Inferior parietal cortex (tissue), 1 donor: ENCODE data around the gene DLGAP4.

Experiments
- DNase-seq: peaks from one replicate; pipeline ENCODE4 v3.0.0-alpha.2; 2016; ENCODE audit errors: extremely low spot score

Gene DLGAP4

DNA sequence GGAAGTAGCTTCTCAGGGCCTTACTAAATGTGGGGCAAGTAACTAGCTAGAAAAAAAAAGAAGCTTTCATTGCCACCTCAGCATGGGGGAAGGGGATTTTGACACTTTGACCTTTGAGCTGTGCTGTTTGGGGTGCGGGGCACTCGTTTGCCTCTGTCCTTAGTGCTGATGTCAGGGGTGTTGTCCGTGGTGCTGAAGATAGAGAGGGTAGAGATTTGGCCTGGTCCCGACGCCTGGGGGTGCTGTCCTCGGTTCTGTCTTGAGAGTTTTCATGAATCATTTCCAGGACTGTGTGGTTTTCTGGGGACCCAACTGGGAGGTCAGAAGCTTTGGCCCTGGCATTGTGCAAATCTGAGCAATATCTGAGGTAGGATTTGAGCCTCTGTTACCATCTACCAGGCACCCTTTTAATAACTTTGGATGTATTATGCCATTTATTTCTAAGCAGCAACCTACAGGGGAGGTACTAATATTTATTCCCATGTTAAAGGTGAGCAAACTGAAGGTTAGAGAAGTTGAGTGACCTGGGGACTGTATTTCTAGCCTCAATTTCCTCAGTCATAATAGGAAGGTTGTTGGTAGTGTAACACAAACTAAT lies 78.0 kb downstream of the DLGAP4 start:
- no peak for DNase-seq

DNA sequence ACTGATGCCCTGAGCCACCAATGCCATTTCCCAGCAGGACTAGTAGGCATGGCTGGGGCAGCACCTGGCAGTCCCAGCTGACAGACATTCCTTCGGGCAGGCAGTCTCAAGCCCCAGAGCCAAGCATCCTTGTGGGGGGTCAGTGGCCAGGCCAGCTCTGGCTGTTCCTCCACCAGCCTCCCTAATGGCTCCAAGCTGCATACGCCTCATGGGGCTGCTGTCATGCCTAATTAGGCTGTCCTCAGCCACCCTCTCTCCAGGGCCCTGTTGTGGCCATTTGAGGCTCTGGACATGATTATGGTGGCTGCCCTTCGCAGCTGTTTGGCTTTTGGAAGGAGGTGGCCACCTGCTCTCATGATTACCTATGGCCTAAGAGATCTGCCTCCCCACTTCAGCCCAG lies 79.4 kb downstream of the DLGAP4 start:
- no peak for DNase-seq

DNA sequence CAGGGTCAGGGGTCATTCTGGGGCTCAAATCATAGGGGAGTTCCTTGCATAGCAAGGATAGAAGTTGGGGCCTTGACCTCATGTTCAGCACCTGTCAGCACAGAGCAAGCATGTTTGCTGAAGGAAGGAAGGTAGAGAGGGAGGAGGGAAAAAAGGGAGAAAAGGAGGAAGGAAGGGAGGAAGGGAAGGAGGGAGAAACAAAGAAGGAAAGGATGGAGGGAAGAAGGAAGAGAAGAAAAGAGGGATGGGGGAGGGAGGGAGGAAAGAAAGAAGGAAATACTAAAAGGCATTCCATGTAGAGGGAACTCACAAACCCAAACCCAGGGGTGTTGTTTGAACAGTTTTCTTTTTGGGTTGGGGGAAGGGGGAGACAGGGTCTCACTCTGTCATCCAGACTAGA lies 80.1 kb downstream of the DLGAP4 start:
- DNase-seq, result no peak

DNA sequence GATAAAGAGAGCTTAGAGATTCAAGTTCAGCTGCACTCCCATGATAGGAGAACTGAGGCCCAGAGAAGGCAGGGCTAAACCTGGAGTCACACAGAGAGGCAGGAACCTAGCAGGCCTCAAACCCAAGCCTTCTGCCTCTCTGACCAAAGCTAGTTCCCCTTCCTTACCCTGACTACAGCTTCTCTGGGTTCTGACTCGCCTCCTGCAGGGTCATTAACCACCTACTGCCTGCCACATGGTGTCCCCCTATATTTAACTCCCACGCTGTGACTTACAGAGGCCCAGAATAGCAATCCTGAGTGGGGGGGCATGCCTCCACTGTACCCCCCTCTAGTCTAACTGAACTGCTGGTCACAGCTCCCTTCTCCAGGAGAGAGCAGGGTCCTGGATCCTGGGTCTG lies 84.1 kb downstream of the DLGAP4 start:
- no peak for DNase-seq

DNA sequence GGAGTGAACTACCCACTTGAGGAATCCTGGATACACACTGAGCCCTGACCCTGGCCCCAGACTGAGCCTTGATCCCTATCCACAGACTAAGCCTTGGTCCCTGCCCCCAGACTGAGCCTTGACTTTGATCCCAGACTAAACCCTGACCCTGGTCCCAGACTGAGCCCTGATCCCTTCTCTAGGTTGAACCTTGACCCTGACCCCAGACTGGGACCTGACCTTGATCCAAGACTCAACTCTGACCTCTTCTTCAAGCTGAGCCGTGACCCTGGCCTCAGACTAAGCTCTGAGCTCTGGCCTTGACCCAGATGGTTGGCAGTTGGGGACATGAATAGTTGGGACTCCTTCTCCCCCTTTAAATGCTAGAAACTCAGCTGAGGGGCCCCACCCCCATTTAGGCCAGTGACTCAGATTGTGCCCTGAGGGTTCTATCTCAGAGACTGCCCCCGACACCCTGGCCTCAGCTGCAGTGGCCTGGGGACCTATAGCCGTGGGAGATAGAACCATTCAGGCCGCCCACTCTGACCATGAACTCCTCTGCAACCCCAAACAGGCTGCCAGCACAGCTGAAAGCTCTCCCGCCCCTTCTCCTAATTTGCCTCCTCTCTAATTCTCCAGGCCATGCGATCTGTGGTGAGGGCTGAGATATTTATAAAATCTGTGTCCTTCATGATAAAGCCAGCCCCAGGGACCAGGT lies 84.7 kb downstream of the DLGAP4 start:
- no peak for DNase-seq

DNA sequence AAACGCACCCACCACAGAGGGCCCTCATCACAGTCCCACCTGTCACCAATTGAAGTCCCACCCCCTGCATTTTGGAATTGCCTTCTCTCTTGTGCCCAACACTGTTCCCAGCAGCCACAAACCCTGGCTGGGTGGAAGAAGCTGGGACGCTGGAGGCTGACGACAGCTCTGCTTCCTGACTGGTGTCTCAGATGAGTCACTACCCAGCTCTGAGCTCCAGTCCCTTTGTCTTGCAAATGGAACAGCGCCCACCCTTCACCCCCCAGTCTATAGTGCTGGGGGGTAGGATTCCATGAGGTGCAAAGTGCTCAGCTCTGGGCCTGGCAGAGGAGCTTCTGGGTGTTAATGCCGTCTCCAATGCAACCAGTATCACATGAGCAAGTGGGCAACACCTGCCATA lies 85.3 kb downstream of the DLGAP4 start:
- no peak for DNase-seq

DNA sequence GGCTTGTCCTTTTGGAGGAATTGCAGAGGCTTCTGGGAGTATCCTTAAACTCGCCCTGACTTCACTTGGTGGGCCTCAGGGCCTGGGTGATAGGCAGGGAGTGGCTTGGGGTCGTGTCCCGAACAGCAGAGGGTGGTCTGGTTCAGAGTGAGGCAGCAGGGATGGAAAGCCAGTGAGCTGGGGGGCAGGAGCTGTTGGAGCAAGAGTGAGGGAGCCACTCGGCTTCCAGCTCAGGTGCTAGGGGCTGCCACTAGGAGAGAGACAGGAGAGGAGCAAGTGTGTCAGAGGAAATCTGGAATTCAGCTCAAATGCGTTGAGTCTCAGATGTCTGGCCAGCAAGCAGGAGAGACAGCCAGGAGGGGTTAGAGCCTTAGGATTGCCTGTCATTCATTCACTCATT lies 85.8 kb downstream of the DLGAP4 start:
- DNase-seq, result no peak

DNA sequence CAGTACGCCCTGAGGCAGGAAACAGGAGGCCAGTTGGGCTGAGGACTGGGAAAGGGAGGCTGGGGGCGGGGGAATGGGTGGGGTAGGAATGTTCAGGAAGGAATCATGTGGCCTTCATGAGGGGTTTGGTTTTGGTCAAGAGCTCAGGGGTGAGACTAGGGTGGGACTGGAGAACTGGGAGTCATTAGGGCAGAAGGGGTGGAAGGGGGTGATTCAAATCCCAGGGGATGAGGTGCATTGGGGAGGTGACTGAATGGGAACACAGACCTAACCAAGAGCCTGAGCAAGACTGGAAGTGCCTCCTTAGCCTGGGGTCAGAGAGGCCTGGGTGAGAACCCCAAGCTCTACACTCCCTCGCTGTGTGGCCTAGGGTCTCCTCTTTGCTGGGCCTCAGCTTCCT lies 86.8 kb downstream of the DLGAP4 start:
- no peak for DNase-seq

DNA sequence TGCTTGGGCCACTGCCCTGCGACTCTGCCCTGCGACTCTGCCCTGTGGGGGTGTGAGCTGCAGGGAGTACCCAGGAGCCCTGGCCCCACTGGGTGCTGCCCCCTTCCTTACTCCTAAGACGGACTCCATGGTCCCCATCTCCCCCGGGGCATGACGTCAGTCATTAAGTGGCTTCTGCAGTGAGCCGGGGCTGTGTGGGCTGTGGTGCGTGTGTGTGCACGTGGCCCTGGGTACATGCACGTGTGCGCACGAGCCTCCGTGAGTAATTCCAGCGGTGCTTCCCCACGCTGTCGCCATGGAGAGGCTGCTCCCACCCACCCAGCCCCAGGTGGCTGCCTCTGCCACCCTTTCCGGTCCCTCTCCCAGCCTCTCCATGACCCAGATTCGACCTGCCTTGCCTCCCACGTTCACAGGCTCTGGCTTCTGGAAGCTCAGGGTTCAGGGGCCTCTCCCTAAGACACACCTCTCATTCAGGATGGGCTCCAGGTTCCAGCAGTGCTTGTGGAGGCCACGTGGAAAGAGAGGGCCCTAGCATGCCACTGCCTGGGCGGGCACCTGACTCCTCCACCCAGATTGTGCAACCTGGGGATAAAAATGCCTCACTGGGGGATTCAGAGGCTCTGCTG lies 88.3 kb downstream of the DLGAP4 start:
- DNase-seq, result no peak

DNA sequence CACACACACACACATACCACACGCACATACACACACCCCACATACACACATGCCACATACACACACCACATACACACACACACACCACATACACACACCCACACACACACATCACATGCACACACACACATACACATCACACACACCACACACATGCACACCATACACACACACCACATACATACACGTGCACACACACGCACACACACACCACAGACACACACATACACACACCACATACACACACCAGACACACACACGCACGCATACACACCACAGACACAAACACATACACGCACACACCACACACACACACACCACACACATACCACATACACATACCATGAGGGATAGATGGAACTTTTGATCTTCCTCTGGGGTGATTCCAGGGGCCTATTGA lies 90.2 kb downstream of the DLGAP4 start:
- DNase-seq, result no peak

DNA sequence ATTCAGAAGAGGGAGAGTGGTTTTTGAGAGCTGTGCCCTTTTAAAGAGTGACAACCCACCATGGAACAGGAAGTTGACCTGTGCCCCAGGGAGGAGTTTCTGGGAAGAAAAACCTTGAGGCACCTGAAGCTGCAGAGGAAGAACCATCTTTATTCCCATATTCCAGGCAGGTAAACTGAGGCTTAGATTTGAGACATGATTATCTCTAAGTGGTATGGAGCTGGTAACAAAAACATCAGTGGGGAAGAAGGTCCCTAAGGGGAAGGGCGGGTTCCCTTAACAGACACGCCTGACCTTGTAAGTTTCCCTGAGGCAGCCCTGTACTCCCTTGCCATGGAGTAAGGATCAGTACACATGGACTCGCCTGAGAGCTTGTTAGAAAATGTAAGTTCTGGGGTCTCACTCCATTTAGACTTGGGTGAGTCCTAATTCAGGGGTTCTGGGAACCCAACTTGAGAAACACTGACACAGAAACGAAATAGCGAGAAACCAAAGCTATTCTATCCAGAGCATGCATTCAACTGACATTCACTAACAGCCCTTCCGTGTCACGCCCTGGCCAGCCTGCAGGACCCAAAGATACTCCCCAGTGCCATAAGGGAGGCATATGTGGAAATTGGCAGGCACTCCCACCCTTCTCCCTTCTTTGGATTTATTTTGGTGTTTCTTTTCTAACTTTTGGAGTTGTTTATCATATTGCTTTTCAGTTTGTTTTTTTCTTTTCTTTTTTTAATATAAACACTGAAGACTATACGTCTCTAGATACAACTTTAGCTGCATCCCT lies 90.9 kb downstream of the DLGAP4 start:
- DNase-seq, result no peak

DNA sequence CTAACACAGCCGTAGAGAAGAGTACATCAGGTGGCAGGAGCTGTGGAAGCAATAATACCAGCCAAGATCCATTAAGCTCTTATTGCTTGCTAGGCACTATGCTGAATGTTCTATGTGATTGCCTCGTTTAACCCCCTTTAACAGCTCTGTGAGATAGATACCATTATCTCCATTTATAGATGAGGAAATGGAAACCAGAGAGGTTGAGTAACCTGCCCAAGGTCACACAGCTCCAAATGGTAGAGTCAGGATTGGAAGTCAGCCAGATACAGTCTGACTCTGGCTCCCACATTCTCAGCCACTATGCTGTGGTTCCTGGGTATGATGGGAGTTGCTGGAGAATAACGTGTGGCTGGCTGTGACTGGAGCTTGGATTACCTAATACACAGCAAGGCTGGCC lies 92.4 kb downstream of the DLGAP4 start:
- DNase-seq, result no peak

DNA sequence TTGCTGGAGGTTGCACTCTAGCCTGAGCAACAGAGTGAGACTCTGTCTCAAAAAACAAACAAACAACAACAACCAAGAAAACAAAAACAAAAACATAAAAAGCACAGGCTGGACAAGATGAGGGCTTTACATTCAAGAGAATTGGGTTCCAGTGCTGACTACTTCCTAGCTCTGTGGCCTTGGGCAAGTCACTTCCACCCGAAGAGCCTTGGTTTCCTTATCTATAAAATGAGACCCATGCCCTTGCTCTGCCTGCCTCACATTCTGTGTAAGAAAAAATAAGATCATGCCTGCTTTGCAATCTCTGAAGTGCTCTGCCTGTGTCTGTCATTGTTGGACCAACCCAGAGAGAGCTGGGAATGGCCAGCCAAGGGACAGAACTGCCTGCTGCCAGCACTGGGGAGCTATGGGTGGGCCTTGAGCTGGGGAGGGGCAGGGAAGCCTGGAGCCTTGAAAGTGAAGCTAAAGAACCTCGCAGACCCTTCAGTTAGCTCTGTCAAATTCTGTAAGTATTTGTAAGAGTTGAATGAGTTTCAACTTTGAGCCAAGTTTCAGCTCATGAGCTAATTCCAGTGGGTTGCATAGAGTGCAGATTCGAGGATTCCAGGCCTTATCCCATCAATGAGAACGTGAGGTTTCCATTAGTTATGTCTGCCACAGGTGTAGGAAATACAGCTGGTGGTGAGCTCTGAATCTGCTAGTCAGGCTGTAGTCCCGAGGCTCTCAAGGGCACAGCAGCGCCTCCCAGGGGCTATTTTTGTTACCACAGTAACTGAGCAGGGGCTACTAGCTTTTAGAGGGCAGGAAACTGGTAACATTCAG lies 93.2 kb downstream of the DLGAP4 start:
- peak; percentile 44 for DNase-seq

DNA sequence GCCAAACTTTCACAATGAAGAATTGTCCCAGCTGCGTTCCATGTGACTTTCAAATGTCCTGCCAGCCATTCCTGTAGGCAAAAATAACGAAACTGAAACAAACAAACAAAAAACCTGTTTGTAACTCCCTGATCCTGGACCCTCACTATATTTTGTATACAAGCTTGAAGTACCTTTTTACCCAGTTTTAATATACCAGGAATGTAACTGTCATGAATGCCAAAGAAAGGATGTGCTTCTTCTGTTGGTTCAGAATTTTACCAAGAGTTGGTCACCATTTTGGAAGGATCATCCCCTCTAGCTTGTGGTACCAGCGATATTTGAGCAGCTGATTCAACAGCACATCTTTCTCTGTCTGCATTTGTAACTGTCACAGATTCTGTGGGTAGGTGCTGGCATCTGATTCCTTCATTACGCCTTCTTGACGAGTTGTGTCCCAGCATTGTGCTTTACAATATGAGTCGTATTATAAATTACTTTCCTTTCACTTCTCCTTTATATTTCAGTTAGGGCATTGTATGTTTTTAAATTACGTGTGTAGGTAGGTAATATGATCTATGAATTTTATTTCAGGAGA lies 93.9 kb downstream of the DLGAP4 start:
- peak; percentile 13 for DNase-seq

DNA sequence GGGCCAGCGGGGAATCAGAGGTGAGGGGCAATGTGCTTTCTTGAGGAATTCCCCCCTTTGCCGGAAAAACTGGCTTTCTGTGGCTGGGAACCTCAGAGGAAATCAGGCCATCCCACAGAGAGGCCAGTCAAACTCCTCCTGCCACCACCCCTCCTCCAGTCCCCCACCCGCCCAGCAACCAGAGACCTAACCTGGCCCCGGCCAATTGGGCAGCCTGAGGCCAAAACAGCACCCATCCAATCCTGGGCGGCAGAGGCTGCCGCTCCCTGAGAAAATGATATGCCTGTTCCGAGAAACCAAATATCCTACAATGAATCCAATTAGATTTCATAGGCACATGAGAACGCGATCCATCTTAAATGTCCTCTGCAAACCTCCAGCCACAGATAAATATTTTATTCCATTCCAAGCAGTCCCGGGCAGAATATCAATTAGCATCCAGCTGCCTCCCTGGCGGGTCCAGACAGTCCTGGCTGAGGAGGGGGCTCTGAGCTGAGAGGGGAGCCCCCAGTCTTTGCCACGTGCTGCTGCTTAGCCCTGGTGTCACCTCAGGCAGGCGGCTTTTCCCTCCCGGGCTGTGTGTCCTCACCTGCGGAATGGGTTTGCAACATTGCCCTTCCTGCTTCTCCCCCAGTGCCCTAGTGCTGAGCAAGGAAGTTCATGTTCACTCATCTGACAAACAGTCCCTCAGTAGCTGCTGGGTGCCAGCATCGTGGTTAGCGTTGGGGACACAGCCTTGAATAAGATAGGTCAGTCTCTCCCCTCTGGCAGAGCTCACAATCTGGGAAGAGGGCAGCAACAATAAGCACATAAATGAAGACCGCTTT lies 95.0 kb downstream of the DLGAP4 start:
- no peak for DNase-seq

DNA sequence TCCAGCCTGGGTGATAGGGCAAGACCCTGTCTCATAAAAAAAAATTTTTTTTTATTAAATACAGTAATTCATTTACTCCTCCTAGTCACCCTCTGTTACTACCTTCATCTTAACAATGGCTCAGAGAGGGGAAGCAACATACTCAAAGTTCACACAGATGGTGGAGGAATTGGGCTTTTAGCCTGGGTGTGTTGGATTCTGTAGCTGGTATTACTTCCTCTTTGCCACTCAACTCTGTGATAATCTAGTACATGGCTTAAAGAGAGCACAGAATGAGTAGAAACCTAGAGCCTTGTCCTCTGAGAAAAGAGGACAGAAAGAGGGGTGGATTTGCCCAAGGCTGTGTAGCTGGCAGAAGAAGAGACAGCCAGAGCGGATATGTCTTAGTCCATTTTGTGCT lies 96.6 kb downstream of the DLGAP4 start:
- DNase-seq, result no peak

DNA sequence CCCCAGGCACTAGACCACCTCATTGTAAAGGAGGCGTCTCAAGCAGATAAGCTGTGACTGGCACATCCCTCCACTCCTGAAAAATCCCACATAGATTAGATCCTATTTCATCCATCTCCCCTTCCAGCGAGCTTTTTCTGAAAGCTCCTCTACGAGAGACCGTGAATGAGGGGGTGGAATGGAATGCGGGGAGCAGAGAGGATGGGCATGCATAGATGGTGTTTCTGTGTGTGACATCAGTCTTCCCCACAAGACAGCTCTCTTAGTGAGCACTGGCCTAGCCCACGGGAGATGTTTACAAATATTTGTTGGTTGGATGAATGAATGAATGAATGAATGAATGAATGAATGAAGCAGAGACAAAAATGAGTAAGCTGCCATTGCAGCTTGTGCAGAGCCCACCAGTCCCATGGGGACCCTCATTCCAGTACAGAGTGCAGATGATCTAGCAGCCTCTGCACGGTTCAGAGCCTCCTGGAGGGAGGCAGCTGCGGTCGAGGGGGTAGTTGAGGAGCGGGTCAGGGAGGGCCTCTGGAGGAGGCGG lies 98.4 kb downstream of the DLGAP4 start:
- no peak for DNase-seq

DNA sequence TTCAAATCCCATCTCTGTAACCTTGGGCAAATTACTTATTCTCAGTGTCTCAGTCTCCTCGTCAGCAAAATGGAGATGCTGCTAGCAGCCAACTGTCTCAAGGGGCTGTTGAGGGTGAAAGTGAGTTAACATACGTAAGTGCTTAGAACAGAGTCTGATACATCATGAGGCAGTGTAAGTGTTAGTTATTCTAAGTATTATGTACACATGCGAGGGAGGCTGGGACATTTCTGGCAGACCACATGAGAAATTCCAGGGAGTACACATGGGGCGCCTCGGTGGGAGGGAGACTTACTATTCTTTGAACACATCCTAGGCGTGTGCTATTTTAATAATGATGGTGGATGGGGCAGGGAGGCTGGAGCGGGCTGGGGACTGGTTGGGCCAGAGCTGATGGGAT lies 99.1 kb downstream of the DLGAP4 start:
- no peak for DNase-seq

DNA sequence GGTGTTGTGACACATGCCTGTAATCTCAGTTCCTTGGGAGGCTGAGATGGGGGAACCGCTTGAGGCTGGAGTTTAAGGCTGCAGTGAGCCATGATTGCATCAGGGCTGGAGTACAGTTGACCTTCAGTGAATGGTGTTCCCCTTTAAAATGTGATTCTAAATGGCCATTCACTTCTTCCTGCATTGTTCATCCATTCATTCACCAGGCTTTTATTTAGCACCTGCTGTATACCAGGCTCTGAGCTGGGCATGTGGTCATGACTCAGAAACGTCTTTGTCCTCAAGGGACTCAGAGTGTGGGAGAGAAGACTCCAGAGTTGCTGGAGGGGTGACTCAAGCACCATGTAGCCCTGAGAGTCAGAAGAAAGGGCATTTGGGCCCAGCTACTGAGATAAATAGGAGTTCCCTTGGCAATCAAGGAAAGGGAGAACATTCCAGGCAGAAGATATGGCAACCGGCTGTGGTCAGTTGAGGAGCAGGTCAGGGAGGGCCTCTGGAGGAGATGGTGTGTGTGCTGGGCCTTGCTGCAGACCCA lies 101.1 kb downstream of the DLGAP4 start:
- DNase-seq, result no peak

DNA sequence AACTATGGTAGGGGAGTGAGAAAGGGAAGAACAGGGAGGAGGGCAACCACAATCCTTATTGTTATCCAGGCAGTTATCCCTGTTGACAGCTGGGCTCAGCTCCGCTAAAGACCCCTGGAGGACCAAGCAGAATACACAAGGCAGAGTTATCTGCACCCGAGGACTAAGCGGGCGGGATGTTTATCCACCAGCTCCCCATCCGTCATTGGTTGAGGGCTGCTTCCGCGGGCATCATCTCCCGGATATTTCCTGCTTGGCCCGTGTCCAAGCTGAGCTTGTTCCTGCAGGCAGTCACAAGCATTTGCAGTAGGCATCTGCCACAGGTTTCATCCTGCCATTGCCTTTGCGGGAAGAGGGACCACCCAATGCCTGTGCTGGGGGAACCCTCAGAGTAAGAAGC lies 102.1 kb downstream of the DLGAP4 start:
- DNase-seq, result no peak
